Nephron progenitor cell (in vitro differentiated cells): ENCODE data around the gene ADRB2.

Experiments used
- DNase-seq: peaks from one replicate; pipeline ENCODE4 v3.0.0; 2021
- H3K27ac Mint-ChIP-seq: 2 replicates; pipeline ENCODE4 v1.8.0; 2021; ENCODE audit warnings: mild to moderate bottlenecking, moderate library complexity, mixed read lengths
- H3K27me3 Mint-ChIP-seq: 2 replicates; pipeline ENCODE4 v1.8.0; 2021; ENCODE audit warnings: mild to moderate bottlenecking, low read depth, mixed read lengths; ENCODE audit not compliant: poor library complexity
- H3K36me3 Mint-ChIP-seq: 2 replicates; pipeline ENCODE4 v1.8.0; 2021; ENCODE audit warnings: low read depth, mixed read lengths
- H3K4me1 Mint-ChIP-seq: 2 replicates; pipeline ENCODE4 v1.8.0; 2021; ENCODE audit warnings: mixed read lengths
- H3K4me3 Mint-ChIP-seq: 2 replicates; pipeline ENCODE4 v1.8.0; 2021; ENCODE audit warnings: mild to moderate bottlenecking, moderate library complexity, mixed read lengths
- H3K9me3 Mint-ChIP-seq: 2 replicates; pipeline ENCODE4 v1.8.0; 2021; ENCODE audit warnings: mild to moderate bottlenecking, moderate library complexity, mixed read lengths
- CTCF ChIP-seq: fragments of 200-600 bp; sonication (generic); IDR thresholded peaks from 2 replicates; pipeline ENCODE4 v1.5.0; 2021; ENCODE audit warnings: antibody characterized with exemption

The ADRB2 gene

GRCh38 chr5:148856424-148856823, 30.0 kb downstream of the ADRB2 start:
- no peak overlapping the region for H3K27ac Mint-ChIP-seq

GRCh38 chr5:148857474-148857873, 31.1 kb downstream of the ADRB2 start:
- Mint-ChIP-seq H3K27me3 (peaks cover 11% of the 10 kb centered on the region), H3K36me3 (no peaks in the 10 kb centered on the region)

More at GRCh38 chr5:148856424-148856823, 30.0 kb downstream of the ADRB2 start:
- DNase-seq, result no peak
- no peaks in the 10 kb centered on the region for H3K36me3 Mint-ChIP-seq
- no peaks in the 10 kb centered on the region for H3K9me3 Mint-ChIP-seq
- no peak overlapping the region for H3K4me3 Mint-ChIP-seq
- no peaks in the 10 kb centered on the region for H3K4me1 Mint-ChIP-seq
- TF ChIP-seq CTCF, result no peak
- H3K27me3 Mint-ChIP-seq, result peaks cover 11% of the 10 kb centered on the region

GRCh38 chr5:148858106-148858505, 31.7 kb downstream of the ADRB2 start:
- H3K27ac Mint-ChIP-seq, result no peak overlapping the region
- H3K27me3 Mint-ChIP-seq, result peaks cover 9% of the 10 kb centered on the region
- H3K4me3 Mint-ChIP-seq, result no peak overlapping the region
- no peak for DNase-seq
- H3K36me3 Mint-ChIP-seq, result no peaks in the 10 kb centered on the region
- no peaks in the 10 kb centered on the region for H3K9me3 Mint-ChIP-seq
- H3K4me1 Mint-ChIP-seq, result no peaks in the 10 kb centered on the region
- no peak for TF ChIP-seq CTCF

More at GRCh38 chr5:148857474-148857873, 31.1 kb downstream of the ADRB2 start:
- Mint-ChIP-seq H3K9me3 (no peaks in the 10 kb centered on the region), H3K4me3 (no peak overlapping the region), H3K27ac (no peak overlapping the region), H3K4me1 (no peaks in the 10 kb centered on the region)
- DNase-seq, result no peak
- TF ChIP-seq CTCF, result no peak

- TF ChIP-seq CTCF, result no peak
- no peak for DNase-seq
- H3K27ac Mint-ChIP-seq, result no peak overlapping the region
- no peaks in the 10 kb centered on the region for H3K4me1 Mint-ChIP-seq
- H3K27me3 Mint-ChIP-seq, result peaks cover 11% of the 10 kb centered on the region
- no peak overlapping the region for H3K4me3 Mint-ChIP-seq
- H3K9me3 Mint-ChIP-seq, result no peaks in the 10 kb centered on the region
- H3K36me3 Mint-ChIP-seq, result no peaks in the 10 kb centered on the region
Measured at GRCh38 chr5:148858547-148858946, 32.1 kb downstream of the ADRB2 start.

GRCh38 chr5:148859703-148860102, 33.3 kb downstream of the ADRB2 start:
- H3K4me3 Mint-ChIP-seq, result no peak overlapping the region
- H3K27ac Mint-ChIP-seq, result no peak overlapping the region
- no peak for TF ChIP-seq CTCF
- H3K9me3 Mint-ChIP-seq, result no peaks in the 10 kb centered on the region
- no peak for DNase-seq
- H3K4me1 Mint-ChIP-seq, result no peaks in the 10 kb centered on the region
- peaks cover 18% of the 10 kb centered on the region for H3K27me3 Mint-ChIP-seq
- no peaks in the 10 kb centered on the region for H3K36me3 Mint-ChIP-seq

GRCh38 chr5:148860599-148860998, 34.2 kb downstream of the ADRB2 start:
- no peak for TF ChIP-seq CTCF
- Mint-ChIP-seq H3K36me3 (no peaks in the 10 kb centered on the region), H3K27me3 (peaks cover 18% of the 10 kb centered on the region), H3K4me1 (no peaks in the 10 kb centered on the region), H3K9me3 (no peaks in the 10 kb centered on the region), H3K27ac (no peak overlapping the region), H3K4me3 (no peak overlapping the region)
- DNase-seq, result no peak
